AG04450 (cell line): ENCODE data around the gene VWF. TPM values are rescaled to one million over a fixed set of nuclear protein-coding genes. Genes with fewer than 3 reads are reported as not detected.
A peak's percentile ranks its signal among the peaks of the same experiment; 100 is the strongest.
"Not testable (repeated sequence)": the region's sequence is repeated elsewhere in the genome, so short reads cannot be mapped to it uniquely, and the experiment has no call there.

Experiments used
- CTCF ChIA-PET: fragments of 300-600, 350-600 bp; formaldehyde crosslinking; extraction: SDS; loops from one replicate; lab custom pipeline; 2022; ENCODE audit warnings: antibody characterized with exemption, inconsistent platforms; lab: Charles Lee
- POLR2A ChIA-PET: fragments of 350-600 bp; formaldehyde crosslinking; extraction: SDS; loops from one replicate; lab custom pipeline; 2021; ENCODE audit warnings: antibody characterized with exemption, inconsistent platforms; lab: Yijun Ruan, JAX
- DNase-seq: peaks from one replicate; pipeline ENCODE4 v3.0.0-alpha.2; 2011; ENCODE audit warnings: low read depth, low spot score
- H3K27ac ChIP-seq: one replicate; pipeline ENCODE4 v1.5.1; 2012; ENCODE audit warnings: low read depth, low read length, control low read depth
- H3K27me3 ChIP-seq: one replicate; pipeline ENCODE4 v1.6.0; 2012; ENCODE audit warnings: low read length; ENCODE audit not compliant: control insufficient read depth, insufficient read depth
- H3K4me3 ChIP-seq: 2 replicates; pipeline ENCODE4 v1.5.1; 2011; ENCODE audit warnings: mild to moderate bottlenecking, low read depth, low read length, control low read depth
- H3K9me3 ChIP-seq: 2 replicates; pipeline ENCODE4 v1.5.1; 2012; ENCODE audit warnings: low read length; ENCODE audit not compliant: control insufficient read depth, insufficient read depth
- polyA plus RNA-seq: library from polyadenylated mRNA; depleted of rRNA; stranded (reverse); fragments of >200 nt; gene quantifications from 2 replicates; pipeline ENCODE4 v1.2.3, GENCODE V29; 2011
- TF ChIP-seq, protein P1 (sequence below): IDR thresholded peaks from 2 replicates; pipeline ENCODE4 v1.5.1; 2011; ENCODE audit warnings: low read depth, low read length, control low read depth, inconsistent platforms

VWF gene
- polyA plus RNA-seq, 1 experiment = 0.35 TPM

DNA sequence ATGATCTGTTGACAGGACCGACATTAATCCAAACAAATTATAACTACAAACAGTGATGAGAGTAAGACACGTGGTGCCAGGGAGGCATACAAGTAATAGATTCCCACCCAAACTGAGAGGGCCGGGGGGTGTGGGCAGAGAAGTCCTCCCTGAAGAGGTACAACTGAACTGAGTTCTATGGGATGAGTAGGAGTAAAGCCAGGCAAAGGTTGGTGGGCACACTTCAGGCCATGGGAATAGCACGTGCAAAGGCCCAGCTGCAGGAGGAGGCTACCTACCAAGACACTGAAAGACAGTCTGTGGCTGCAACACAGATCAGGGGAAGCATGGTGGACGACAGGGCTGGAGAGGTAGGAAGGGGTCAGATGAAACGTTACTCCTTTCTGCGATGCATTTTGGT, 22.0 kb upstream of the VWF start:
- ChIA-PET CTCF (no interaction called here), POLR2A (no interaction called here)
- no peaks in the 10 kb centered on the region for H3K9me3 ChIP-seq

DNA sequence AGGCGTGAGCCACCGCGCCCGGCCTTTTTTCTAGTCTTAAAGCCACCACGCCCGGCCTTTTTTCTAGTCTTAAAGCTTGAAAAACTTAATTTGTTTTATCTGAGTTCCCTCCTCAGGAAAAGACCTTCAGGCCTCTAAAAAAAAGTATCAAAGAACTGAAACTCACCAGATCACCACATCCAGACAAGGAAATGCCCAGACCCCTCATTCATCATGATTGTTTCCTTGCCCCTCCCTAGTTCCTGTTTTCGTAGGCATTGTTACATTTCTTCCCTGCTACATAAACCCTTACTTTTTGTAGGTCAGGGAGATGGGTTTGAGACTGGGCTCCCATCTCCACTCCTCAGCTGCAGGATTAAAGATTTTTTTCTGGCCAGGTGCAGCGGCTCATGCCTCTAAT, 21.1 kb upstream of the VWF start:
- TF ChIP-seq, protein P1, sequence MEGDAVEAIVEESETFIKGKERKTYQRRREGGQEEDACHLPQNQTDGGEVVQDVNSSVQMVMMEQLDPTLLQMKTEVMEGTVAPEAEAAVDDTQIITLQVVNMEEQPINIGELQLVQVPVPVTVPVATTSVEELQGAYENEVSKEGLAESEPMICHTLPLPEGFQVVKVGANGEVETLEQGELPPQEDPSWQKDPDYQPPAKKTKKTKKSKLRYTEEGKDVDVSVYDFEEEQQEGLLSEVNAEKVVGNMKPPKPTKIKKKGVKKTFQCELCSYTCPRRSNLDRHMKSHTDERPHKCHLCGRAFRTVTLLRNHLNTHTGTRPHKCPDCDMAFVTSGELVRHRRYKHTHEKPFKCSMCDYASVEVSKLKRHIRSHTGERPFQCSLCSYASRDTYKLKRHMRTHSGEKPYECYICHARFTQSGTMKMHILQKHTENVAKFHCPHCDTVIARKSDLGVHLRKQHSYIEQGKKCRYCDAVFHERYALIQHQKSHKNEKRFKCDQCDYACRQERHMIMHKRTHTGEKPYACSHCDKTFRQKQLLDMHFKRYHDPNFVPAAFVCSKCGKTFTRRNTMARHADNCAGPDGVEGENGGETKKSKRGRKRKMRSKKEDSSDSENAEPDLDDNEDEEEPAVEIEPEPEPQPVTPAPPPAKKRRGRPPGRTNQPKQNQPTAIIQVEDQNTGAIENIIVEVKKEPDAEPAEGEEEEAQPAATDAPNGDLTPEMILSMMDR = no peak
- ChIA-PET POLR2A (no interaction called here), CTCF (no interaction called here)
- Histone ChIP-seq H3K4me3 (no peak overlapping the region), H3K27me3 (no peaks in the 10 kb centered on the region), H3K9me3 (no peaks in the 10 kb centered on the region), H3K27ac (no peak overlapping the region)
- DNase-seq = no peak

More for the DNA sequence above, 22.0 kb upstream of the VWF start:
- no peaks in the 10 kb centered on the region for H3K27me3 ChIP-seq
- TF ChIP-seq, protein P1 = no peak
- H3K27ac ChIP-seq = peak overlapping the region; percentile 11
- H3K4me3 ChIP-seq = no peak overlapping the region
- no peak for DNase-seq

DNA sequence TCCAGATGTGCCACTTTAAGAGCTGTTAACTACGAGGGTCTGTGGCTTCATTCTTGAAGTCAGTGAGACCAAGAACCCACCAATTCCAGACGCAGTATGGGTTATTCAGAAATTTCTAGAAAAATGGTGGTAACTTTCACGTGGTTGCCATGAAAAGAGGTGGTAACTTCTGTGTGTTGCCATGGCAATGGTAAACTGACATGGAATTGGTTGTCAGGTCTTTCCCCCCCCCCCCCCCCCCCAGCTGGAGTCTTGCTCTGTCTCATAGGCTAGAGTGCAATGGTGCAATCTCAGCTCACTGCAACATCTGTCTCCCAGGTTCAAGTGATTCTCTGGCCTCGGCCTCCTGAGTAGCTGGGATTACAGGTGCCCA, 18.8 kb upstream of the VWF start:
- H3K9me3 ChIP-seq = no peaks in the 10 kb centered on the region
- no peaks in the 10 kb centered on the region for H3K27me3 ChIP-seq
- H3K27ac ChIP-seq = no peak overlapping the region
- CTCF ChIA-PET = interaction anchor here (0.6 to 0.9 kb wide), 2 partner anchors 20 to 136 kb away, joined by 3 to 4 read pairs; no protein-coding TSS in a partner anchor
- H3K4me3 ChIP-seq = no peak overlapping the region
- POLR2A ChIA-PET = no interaction called here
- DNase-seq = no peak
- TF ChIP-seq, protein P1 = no peak

DNA sequence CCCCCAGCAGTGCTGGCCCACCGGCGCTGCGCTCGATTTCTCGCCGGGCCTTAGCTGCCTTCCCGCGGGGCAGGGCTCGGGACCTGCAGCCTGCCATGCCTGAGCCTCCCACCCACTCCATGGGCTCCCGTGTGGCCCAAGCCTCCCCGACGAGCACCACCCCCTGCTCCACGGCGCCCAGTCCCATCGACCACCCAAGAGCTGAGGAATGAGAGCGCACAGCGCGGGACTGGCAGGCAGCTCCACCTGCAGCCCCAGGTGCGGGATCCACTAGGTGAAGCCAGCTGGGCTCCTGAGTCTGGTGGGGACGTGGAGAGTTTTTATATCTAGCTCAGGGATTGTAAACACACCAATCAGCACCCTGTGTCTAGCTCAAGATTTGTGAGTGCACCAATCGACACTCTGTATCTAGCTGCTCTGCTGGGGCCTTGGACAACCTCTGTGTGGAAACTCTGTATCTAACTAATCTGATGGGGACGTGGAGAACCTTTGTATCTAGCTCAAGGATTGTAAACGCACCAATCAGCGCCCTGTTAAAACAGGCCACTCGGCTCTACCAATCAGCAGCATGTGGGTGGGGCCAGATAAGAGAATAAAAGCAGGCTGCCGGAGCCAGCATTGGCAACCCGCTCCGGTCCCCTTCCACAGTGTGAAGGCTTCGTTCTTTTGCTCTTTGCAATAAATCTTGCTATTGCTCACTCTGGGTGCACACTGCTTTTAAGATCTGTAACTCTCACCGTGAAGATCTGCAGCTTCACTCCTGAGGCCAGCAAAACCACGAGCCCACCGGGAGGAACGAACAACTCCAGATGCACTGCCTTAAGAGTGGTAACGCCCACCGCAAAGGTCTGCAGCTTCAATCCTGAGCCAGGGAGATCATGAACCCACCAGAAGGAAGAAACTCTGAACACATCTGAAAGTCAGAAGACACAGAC, 18.2 kb upstream of the VWF start:
- H3K4me3 ChIP-seq, POLR2A ChIA-PET, H3K27me3 ChIP-seq, H3K9me3 ChIP-seq, H3K27ac ChIP-seq, DNase-seq: not testable (repeated sequence)
- CTCF ChIA-PET = interaction anchor here (0.9 to 1.8 kb wide), 2 partner anchors 21 to 53 kb away, joined by 3 to 10 read pairs; no protein-coding TSS in a partner anchor

DNA sequence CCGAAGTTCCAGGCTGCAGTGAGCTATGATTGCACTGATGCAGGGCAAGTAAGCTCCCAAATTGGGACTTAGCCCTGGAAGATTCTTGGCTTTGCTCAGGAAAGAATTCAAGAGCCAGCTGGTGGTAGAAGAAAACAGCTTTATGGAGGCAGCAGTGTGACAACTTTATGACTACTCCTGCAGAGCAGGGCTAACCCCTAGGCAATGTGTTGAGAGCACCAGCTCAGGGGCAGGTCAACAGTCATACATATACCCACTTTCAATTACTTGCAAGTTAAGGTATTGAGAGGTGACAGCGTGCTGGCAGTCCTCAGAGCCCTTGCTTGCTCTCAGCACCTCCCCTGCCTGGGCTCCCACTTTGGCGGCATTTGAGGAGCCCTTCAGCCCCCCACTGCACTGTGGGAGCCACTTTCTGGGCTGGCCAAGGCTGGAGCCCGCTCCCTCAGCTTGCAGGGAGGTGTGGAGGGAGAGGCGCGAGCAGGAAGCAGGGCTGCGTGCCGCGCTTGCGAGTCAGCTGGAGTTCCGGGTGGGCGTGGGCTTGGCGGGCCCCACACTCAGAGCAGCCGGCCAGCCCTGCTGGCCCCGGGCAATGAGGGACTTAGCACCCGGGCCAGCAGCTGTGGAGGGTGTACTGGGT, 17.4 kb upstream of the VWF start:
- H3K27ac ChIP-seq, POLR2A ChIA-PET: not testable (repeated sequence)
- CTCF ChIA-PET = interaction anchor here (0.6 to 1.8 kb wide), 3 partner anchors 54 to 153 kb away, joined by 3 to 10 read pairs (median 4); no protein-coding TSS in a partner anchor

More for the DNA sequence above, 17.4 kb upstream of the VWF start:
- not testable (repeated sequence) for H3K9me3 ChIP-seq, DNase-seq, H3K4me3 ChIP-seq, H3K27me3 ChIP-seq
